ENCODE data around the gene ABCA2. TPM values are rescaled to one million over a fixed set of nuclear protein-coding genes. Genes with fewer than 3 reads are reported as not detected.
"Not testable (repeated sequence)": the region's sequence is repeated elsewhere in the genome, so short reads cannot be mapped to it uniquely, and the experiment has no call there.

The ABCA2 gene
- total RNA-seq, 1 experiment from 2014 or later: 21.7 TPM

DNA sequence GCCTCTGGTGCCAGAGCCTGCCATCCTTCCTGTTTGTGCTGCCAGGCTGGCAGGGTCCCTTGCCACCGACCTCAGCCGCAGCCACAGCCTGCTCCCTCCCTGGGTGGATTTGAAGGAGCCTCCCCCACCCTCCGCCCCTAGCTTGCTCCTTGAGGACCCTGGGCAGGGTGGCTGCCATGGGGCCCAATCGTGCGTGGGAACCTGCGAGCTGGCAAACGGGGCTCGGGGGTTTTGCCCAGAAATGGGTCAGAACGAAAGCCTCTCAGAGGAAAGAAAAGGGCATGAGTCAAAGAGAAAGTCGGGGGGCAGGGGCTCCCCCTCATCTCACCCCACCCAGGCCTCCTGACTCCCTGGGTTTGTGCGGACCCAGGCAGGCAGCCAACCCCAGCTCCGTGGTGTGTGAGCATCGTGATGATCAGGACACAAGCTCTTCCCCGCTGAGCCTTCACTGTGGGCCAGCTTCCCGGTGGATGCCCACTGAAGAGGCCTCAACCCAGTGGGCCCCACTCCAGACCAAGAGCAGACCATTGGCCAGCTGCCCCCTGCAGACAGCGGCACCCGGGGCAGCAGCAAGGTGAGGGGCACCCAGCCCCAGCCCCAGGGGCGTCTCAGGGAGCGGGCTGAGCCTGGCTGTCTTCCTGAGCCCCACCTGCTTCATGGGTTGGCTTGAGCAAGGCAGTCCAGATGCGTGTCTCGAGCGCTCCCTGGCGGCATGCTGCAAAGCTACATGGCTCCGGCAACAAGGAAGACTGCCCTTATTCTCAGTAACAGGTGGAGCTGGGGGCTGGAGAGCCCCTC is 6.9 kb upstream of the ABCA2 start:
- Mint-ChIP-seq H3K9me3 (ENCODE audit: unreplicated experiment) (no peaks in the 10 kb centered on the region), H3K27me3 (ENCODE audit: insufficient read depth, unreplicated experiment) (no peaks in the 10 kb centered on the region), H3K4me3 (ENCODE audit: unreplicated experiment) (peak overlapping the region; percentile 25), H3K36me3 (ENCODE audit: insufficient read depth, unreplicated experiment) (peaks cover 11% of the 10 kb centered on the region), H3K27ac (ENCODE audit: low read depth, unreplicated experiment) (no peak overlapping the region), H3K4me1 (ENCODE audit: insufficient read depth, unreplicated experiment) (no peaks in the 10 kb centered on the region)
- TF ChIP-seq, protein P1, sequence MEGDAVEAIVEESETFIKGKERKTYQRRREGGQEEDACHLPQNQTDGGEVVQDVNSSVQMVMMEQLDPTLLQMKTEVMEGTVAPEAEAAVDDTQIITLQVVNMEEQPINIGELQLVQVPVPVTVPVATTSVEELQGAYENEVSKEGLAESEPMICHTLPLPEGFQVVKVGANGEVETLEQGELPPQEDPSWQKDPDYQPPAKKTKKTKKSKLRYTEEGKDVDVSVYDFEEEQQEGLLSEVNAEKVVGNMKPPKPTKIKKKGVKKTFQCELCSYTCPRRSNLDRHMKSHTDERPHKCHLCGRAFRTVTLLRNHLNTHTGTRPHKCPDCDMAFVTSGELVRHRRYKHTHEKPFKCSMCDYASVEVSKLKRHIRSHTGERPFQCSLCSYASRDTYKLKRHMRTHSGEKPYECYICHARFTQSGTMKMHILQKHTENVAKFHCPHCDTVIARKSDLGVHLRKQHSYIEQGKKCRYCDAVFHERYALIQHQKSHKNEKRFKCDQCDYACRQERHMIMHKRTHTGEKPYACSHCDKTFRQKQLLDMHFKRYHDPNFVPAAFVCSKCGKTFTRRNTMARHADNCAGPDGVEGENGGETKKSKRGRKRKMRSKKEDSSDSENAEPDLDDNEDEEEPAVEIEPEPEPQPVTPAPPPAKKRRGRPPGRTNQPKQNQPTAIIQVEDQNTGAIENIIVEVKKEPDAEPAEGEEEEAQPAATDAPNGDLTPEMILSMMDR (IDR thresholded peaks at IDR 0.05; ENCODE audit: unreplicated experiment): peak; percentile 87
- DNase-seq (ENCODE audit: unreplicated experiment): peak; percentile 81
- POLR2A ChIA-PET: interaction anchor here (0.8 to 1.5 kb wide), 10 partner anchors 8 to 235 kb away, joined by 3 to 5 read pairs (median 4); partner anchors contain the start of genes AJM1, ANAPC2, PAXX and SAPCD2
- no TSS peak for BruUV-seq (replicated peaks)
- CTCF ChIA-PET: interaction anchor here (0.5 to 3.1 kb wide), 40 partner anchors 9 to 519 kb away, joined by 3 to 27 read pairs (median 4); partner anchors contain the start of genes FBXW5, MAN1B1, RABL6 and SAPCD2
- intact Hi-C loops (cut with micrococcal nuclease): loop anchor here (1.0 to 2.0 kb wide), 3 partner anchors 87 to 248 kb away; partner anchors contain the start of gene AJM1

DNA sequence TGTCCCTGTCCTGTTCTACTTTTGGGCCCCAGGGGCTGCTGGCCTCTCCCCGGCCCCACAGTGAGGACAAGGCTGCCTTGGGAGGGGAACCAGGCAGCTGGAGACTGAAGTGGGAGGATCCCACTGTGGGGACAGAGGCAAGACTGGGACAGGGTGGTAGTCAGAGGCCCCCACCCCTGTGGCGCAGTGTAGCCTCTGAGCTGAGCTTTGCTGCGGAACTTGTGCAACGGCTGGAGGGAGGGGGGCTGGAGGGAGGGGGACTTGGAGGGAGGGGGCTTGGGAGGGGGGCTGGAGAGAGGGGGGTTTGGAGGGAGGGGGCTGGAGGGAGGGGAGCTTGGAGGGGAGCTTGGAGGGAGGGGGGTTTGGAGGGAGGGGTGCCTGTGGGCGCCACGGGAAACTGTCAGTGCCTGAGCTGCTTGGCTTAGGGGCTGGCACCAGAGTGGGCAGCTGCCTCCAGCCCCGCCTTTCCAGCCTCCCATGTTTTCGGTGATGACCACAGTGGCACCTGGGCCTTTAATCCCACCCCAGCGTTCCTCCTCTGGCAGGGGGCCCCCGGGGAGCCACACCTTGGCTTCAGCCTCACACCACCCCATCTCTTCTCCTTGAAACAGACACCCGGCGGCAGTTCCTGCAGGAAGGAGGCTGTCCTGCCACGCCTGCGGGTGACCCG is 6.1 kb upstream of the ABCA2 start:
- no peaks in the 10 kb centered on the region for H3K9me3 Mint-ChIP-seq (ENCODE audit: unreplicated experiment)
- BruUV-seq (replicated peaks): no TSS peak

DNA sequence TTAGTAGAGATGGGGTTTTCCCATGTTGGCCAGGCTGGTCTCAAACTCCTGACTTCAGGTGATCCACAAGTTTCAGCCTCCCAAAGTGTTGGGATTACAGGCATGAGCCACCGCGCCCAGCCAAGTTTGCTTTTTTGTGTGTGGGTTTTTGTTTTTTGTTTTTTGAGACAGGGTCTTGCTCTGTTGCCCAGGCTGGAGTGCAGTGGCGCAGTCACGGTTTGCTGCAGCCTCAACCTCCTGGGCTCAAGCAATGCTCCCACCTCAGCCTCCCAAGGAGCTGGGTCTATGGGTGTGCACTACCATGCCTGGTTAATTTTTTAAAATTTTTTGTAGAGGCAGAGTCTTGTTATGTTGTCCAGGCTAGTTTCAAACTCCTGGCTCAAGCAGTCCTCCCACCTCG is 5.4 kb upstream of the ABCA2 start:
- ChIA-PET CTCF (interaction anchor here (1.6 to 2.7 kb wide), 2 partner anchors 14 to 15 kb away, joined by 5 to 15 read pairs; no protein-coding TSS in a partner anchor), POLR2A (interaction anchor here (0.5 kb wide), 1 partner anchor 594 kb away, joined by 3 read pairs; no protein-coding TSS in a partner anchor)
- H3K36me3 Mint-ChIP-seq (ENCODE audit: insufficient read depth, unreplicated experiment); BruUV-seq (replicated peaks); H3K4me1 Mint-ChIP-seq (ENCODE audit: insufficient read depth, unreplicated experiment); H3K27me3 Mint-ChIP-seq (ENCODE audit: insufficient read depth, unreplicated experiment); H3K9me3 Mint-ChIP-seq (ENCODE audit: unreplicated experiment); DNase-seq (ENCODE audit: unreplicated experiment); H3K27ac Mint-ChIP-seq (ENCODE audit: low read depth, unreplicated experiment); H3K4me3 Mint-ChIP-seq (ENCODE audit: unreplicated experiment); intact Hi-C loops (cut with micrococcal nuclease): not testable (repeated sequence)

More for the DNA sequence above, 6.1 kb upstream of the ABCA2 start:
- intact Hi-C loops (cut with micrococcal nuclease): loop anchor here (2.0 kb wide), 1 partner anchor 191 kb away; the partner anchor contains the start of gene AJM1
- TF ChIP-seq, protein P1 (IDR thresholded peaks at IDR 0.05; ENCODE audit: unreplicated experiment): no peak
- ChIA-PET POLR2A (interaction anchor here (0.5 to 1.5 kb wide), 5 partner anchors 36 to 595 kb away, joined by 3 to 5 read pairs (median 4); partner anchors contain the start of genes AJM1, PAXX and SAPCD2), CTCF (interaction anchor here (0.5 to 3.1 kb wide), 22 partner anchors 8 to 368 kb away, joined by 3 to 24 read pairs (median 4); partner anchors contain the start of genes FBXW5 and RABL6)
- peaks cover 6% of the 10 kb centered on the region for H3K4me1 Mint-ChIP-seq (ENCODE audit: insufficient read depth, unreplicated experiment)
- H3K4me3 Mint-ChIP-seq (ENCODE audit: unreplicated experiment): peak overlapping the region; percentile 25
- H3K27ac Mint-ChIP-seq (ENCODE audit: low read depth, unreplicated experiment): no peak overlapping the region
- H3K36me3 Mint-ChIP-seq (ENCODE audit: insufficient read depth, unreplicated experiment): peaks cover 9% of the 10 kb centered on the region
- no peak for DNase-seq (ENCODE audit: unreplicated experiment)
- no peaks in the 10 kb centered on the region for H3K27me3 Mint-ChIP-seq (ENCODE audit: insufficient read depth, unreplicated experiment)

DNA sequence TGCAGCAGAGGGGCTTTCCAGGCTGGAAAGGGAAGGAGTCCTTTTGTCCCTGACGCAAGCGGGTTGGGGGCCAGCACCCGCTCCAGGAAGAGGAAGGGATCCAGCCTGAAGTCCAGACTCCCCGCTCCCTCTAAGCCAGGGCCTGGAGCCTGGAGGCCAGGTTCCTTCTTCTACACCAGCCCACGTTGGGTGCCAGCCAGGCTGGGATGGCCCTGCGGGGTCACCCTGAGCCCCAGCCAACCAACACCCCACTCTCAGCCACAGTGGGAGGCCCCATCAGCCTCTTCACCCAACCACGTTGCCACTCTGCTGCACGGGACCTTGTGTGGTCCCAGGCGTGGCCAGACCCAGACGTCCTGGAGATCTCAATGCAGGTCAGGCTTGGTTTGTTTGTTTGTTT is 4.8 kb upstream of the ABCA2 start:
- H3K27ac Mint-ChIP-seq (ENCODE audit: low read depth, unreplicated experiment): no peak overlapping the region

More for the DNA sequence above, 4.8 kb upstream of the ABCA2 start:
- POLR2A ChIA-PET: no interaction called here
- CTCF ChIA-PET: interaction anchor here (0.6 to 8.1 kb wide), 3 partner anchors 14 to 73 kb away, joined by 3 to 85 read pairs (median 9); partner anchors contain the start of genes NPDC1 and SAPCD2
- no peaks in the 10 kb centered on the region for H3K27me3 Mint-ChIP-seq (ENCODE audit: insufficient read depth, unreplicated experiment)
- no peaks in the 10 kb centered on the region for H3K9me3 Mint-ChIP-seq (ENCODE audit: unreplicated experiment)
- H3K36me3 Mint-ChIP-seq (ENCODE audit: insufficient read depth, unreplicated experiment): peaks cover 11% of the 10 kb centered on the region
- no peak for DNase-seq (ENCODE audit: unreplicated experiment)
- BruUV-seq (replicated peaks): no TSS peak
- TF ChIP-seq, protein P1 (IDR thresholded peaks at IDR 0.05; ENCODE audit: unreplicated experiment): no peak
- intact Hi-C loops (cut with micrococcal nuclease): no loop called here
- H3K4me1 Mint-ChIP-seq (ENCODE audit: insufficient read depth, unreplicated experiment): peaks cover 8% of the 10 kb centered on the region
- no peak overlapping the region for H3K4me3 Mint-ChIP-seq (ENCODE audit: unreplicated experiment)

Data from MCF 10A (cell line).